ENCODE data around the gene BOK. TPM values are rescaled to one million over a fixed set of nuclear protein-coding genes. Genes with fewer than 3 reads are reported as not detected.
A peak's percentile ranks its signal among the peaks of the same experiment; 100 is the strongest.

BOK gene
- total and polyA plus RNA-seq, 2 of the 4 experiments (the other 2 are of a cell fraction), result 13.3 to 34.4 TPM

GRCh38 chr2:241561832-241562231 is 3.3 kb downstream of the BOK start:
- 13% methylated on average over 11 of the region's 18 CpGs; no CpG with 5 or more reads in 1 of the 2 experiments for WGBS, 2 experiments (ENCODE audit: extremely low coverage in 2 of 2, insufficient read length in 1 of 2)
- Histone ChIP-seq H2AFZ (replicated peaks; ENCODE audit: low read length, poor library complexity) (peak overlapping the region; percentile 63), H2BK20ac (ENCODE audit: low read depth, low read length) (no peak overlapping the region), H2AK5ac (ENCODE audit: low read depth, low read length) (peak overlapping the region; percentile 35; the same call in 1 of the 2 replicates), H3K4ac (ENCODE audit: low read depth, low read length) (no peak overlapping the region; the same call in 1 of the 2 replicates), H3K9me3 (ENCODE audit: control insufficient read depth, insufficient read depth, low read length) (no peaks in the 10 kb centered on the region), H2BK5ac (ENCODE audit: low read depth, low read length, poor library complexity, severe bottlenecking) (no peak overlapping the region), H2BK15ac (ENCODE audit: low read depth, low read length) (peak overlapping the region; percentile 31; the same call in 1 of the 3 replicates), H3K56ac (ENCODE audit: extremely low read depth, insufficient read depth, low read length) (no peak overlapping the region), H2AK9ac (replicated peaks; ENCODE audit: low read depth, low read length, poor library complexity) (peak overlapping the region; percentile 90), H3K9me1 (ENCODE audit: insufficient read depth, low read length) (peaks cover 15% of the 10 kb centered on the region), H4K8ac (ENCODE audit: low read depth in 2 of 2, low read length in 2 of 2) (no peak overlapping the region), H3K4me1 (ENCODE audit: control insufficient read depth, insufficient read depth, low read length) (peaks cover 16% of the 10 kb centered on the region), H4K5ac (ENCODE audit: low read depth, low read length) (no peak overlapping the region), H3K4me3 (ENCODE audit: insufficient read depth, low read depth, low read length) (no peak overlapping the region), H4K20me1 (ENCODE audit: insufficient read depth, low read length) (peaks cover 55% of the 10 kb centered on the region), H4K91ac (ENCODE audit: insufficient read depth, low read depth, low read length) (no peak overlapping the region), H3K36me3 (ENCODE audit: control insufficient read depth, insufficient read depth, low read length) (peaks cover 19% of the 10 kb centered on the region), H3K4me2 (ENCODE audit: low read depth, low read length) (peak overlapping the region; percentile 59), H3K14ac (replicated peaks; ENCODE audit: low read depth, low read length) (0 out of 2 replicates have a peak overlapping the region, but pooled peaks have one; percentile 23), H3K23ac (ENCODE audit: low read depth, low read length) (no peak overlapping the region), H3K79me1 (ENCODE audit: low read depth in 1 of 2, low read length in 2 of 2) (peaks cover 12 to 47% of the 10 kb centered on the region in 2 experiments), H3K9ac (ENCODE audit: low read depth, low read length) (no peak overlapping the region), H3K18ac (ENCODE audit: low read depth, low read length) (no peak overlapping the region), H3K27me3 (ENCODE audit: control insufficient read depth, insufficient read depth, low read length) (no peaks in the 10 kb centered on the region), H3K27ac (ENCODE audit: insufficient read depth, low read length) (no peak overlapping the region), H2BK120ac (ENCODE audit: low read depth, low read length) (peak overlapping the region; percentile 41; the same call in 1 of the 2 replicates)
- intact Hi-C loops (cut with micrococcal nuclease) (no loop called here), in situ Hi-C loops (cut with MboI; ENCODE audit: low sequenced_read_pairs) (no loop called here), dilution Hi-C loops (cut with HindIII; ENCODE audit: low sequenced_read_pairs, unreplicated experiment) (no loop called here)
- ChIA-PET POLR2A (ENCODE audit: unreplicated experiment) (no interaction called here), CTCF (interaction anchor here (0.6 kb wide), 1 partner anchor 69 kb away, joined by 3 read pairs; no protein-coding TSS in a partner anchor)
- ATAC-seq (ENCODE audit: low read depth) (peak; percentile 69), DNase-seq (peak; percentile 80)
- BruUV-seq (replicated peaks), result no TSS peak
- TF ChIP-seq MAZ (IDR thresholded peaks at IDR 0.05; ENCODE audit: borderline replicate concordance, low read depth, low read length) (peak; percentile 73; the same call in 1 of the 2 replicates), ELK1 (IDR thresholded peaks at IDR 0.05; ENCODE audit: borderline replicate concordance, low read depth, low read length) (no peak), FOS (IDR thresholded peaks at IDR 0.05; ENCODE audit: low read depth, low read length) (peak; percentile 78; the same call in 1 of the 2 replicates), MXI1 (IDR thresholded peaks at IDR 0.05; ENCODE audit: borderline replicate concordance, low read depth, low read length) (peak; percentile 59; the same call in 1 of the 2 replicates), BHLHE40 (IDR thresholded peaks at IDR 0.05; ENCODE audit: low read depth, low read length) (peak; percentile 22; the same call in 1 of the 2 replicates), RAD21 (IDR thresholded peaks at IDR 0.05; ENCODE audit: low read length) (peak; percentile 16; the same call in 1 of the 2 replicates), POLR2A (IDR thresholded peaks at IDR 0.05; ENCODE audit: low read depth, low read length) (no peak), RFX5 (IDR thresholded peaks at IDR 0.05; ENCODE audit: low read depth, low read length) (no peak)
